H1 (cell line): ENCODE data around the gene ZSCAN25. TPM values are rescaled to one million over a fixed set of nuclear protein-coding genes. Genes with fewer than 3 reads are reported as not detected.

Experiments
- CTCF ChIA-PET: fragments of 300-600 bp; sonication (Branson Sonifier 250); formaldehyde crosslinking; loops from one replicate; lab custom pipeline; 2021; ENCODE audit not compliant: partially characterized antibody; lab: Charles Lee
- POLR2A ChIA-PET: fragments of 300-600 bp; sonication (Branson Sonifier 250); formaldehyde crosslinking; loops from one replicate; lab custom pipeline; 2021; ENCODE audit warnings: inconsistent platforms; ENCODE audit not compliant: partially characterized antibody; lab: Charles Lee
- DNase-seq, 2 experiments: peaks; one replicate each; pipeline versions ENCODE4 v3.0.0 to v3.0.0-alpha.2; 2010 to 2022; ENCODE audit warnings: low spot score in 2 of 2, low read depth in 1 of 2, mixed read lengths in 1 of 2
- FAIRE-seq: peaks from 2 replicates; lab custom pipeline; 2011; peaks lifted over from hg19 to GRCh38; lab: Jason Lieb, UNC
- H2AFZ ChIP-seq: 2 replicates; pipeline ENCODE4 v1.8.1; 2012; ENCODE audit warnings: low read length, inconsistent platforms
- H2AK5ac ChIP-seq: 2 replicates; pipeline ENCODE4 v1.6.1; 2013; ENCODE audit warnings: low read depth, low read length
- H2BK120ac ChIP-seq: replicated peaks from 2 replicates; pipeline ENCODE3; 2013; ENCODE audit warnings: low read depth, low read length, inconsistent platforms
- H2BK12ac ChIP-seq: 2 replicates; pipeline ENCODE4 v1.6.1; 2013; ENCODE audit warnings: low read depth, low read length
- H2BK15ac ChIP-seq: 2 replicates; pipeline ENCODE4 v1.6.1; 2013; ENCODE audit warnings: low read length
- H2BK20ac ChIP-seq: 2 replicates; pipeline ENCODE4 v1.6.1; 2013; ENCODE audit warnings: low read length
- H2BK5ac ChIP-seq: 2 replicates; pipeline ENCODE4 v1.6.1; 2013; ENCODE audit warnings: low read depth, low read length
- H3K14ac ChIP-seq: 2 replicates; pipeline ENCODE4 v1.6.1; 2013; ENCODE audit warnings: inconsistent platforms; ENCODE audit not compliant: insufficient read length
- H3K18ac ChIP-seq: 2 replicates; pipeline ENCODE4 v1.6.1; 2013; ENCODE audit warnings: low read length; ENCODE audit errors: extremely low read depth
- H3K23ac ChIP-seq: 2 replicates; pipeline ENCODE4 v1.6.1; 2013; ENCODE audit warnings: inconsistent platforms; ENCODE audit not compliant: insufficient read length
- H3K23me2 ChIP-seq: 2 replicates; pipeline ENCODE4 v1.6.1; 2013; ENCODE audit warnings: low read depth, low read length
- H3K27ac ChIP-seq: 2 replicates; pipeline ENCODE4 v1.6.1; 2011; ENCODE audit warnings: low read depth, low read length, inconsistent platforms
- H3K27me3 ChIP-seq, 4 experiments: replicated peaks in 1 of 4; 1 replicate in 1 of 4; 2 replicates in 3 of 4; pipeline versions ENCODE4 v1.6.1 to v1.8.1; 2011 to 2013; ENCODE audit warnings: low read length in 3 of 4, mild to moderate bottlenecking in 3 of 4, inconsistent platforms in 2 of 4, mixed read lengths in 2 of 4, moderate library complexity in 1 of 4; ENCODE audit not compliant: control insufficient read depth in 3 of 4, insufficient read depth in 3 of 4; ENCODE audit errors: extremely low read depth in 1 of 4
- H3K36me3 ChIP-seq, 4 experiments: 2 replicates each; pipeline versions ENCODE4 v1.6.1 to v1.8.1; 2011 to 2013; ENCODE audit warnings: mild to moderate bottlenecking in 4 of 4, low read length in 3 of 4, moderate library complexity in 2 of 4, control low read depth in 1 of 4, inconsistent platforms in 1 of 4; ENCODE audit not compliant: insufficient read depth in 4 of 4, control insufficient read depth in 2 of 4
- H3K4ac ChIP-seq: replicated peaks from 2 replicates; pipeline ENCODE3; 2013; ENCODE audit warnings: low read length, low read depth, mixed read lengths, inconsistent platforms; ENCODE audit not compliant: insufficient read length
- H3K4me1 ChIP-seq, 4 experiments: replicated peaks in 1 of 4; 1 replicate in 1 of 4; 2 replicates in 3 of 4; pipeline versions ENCODE4 v1.6.1 to v1.8.1; 2011 to 2013; ENCODE audit warnings: low read length in 3 of 4, inconsistent platforms in 2 of 4, mixed read lengths in 1 of 4; ENCODE audit not compliant: insufficient read depth in 4 of 4, control insufficient read depth in 3 of 4
- H3K4me2 ChIP-seq, 2 experiments: 2 replicates each; pipeline versions ENCODE4 v1.6.1 to v1.8.1; 2011 to 2013; ENCODE audit warnings: low read depth in 2 of 2, low read length in 2 of 2, control low read depth in 1 of 2, inconsistent platforms in 1 of 2, mild to moderate bottlenecking in 1 of 2; ENCODE audit not compliant: insufficient read depth in 1 of 2
- H3K4me3 ChIP-seq, 4 experiments: fragments of 200-600, 300-600 bp in 1 of 4; sonication (generic), shearing (Covaris generic), sonication (Bioruptor Twin) in 1 of 4; 2 replicates each; pipeline versions ENCODE4 v1.5.1 to v1.8.1; 2011 to 2016; ENCODE audit warnings: low read length in 4 of 4, low read depth in 3 of 4, control low read depth in 2 of 4, inconsistent platforms in 2 of 4, mild to moderate bottlenecking in 2 of 4, mixed read lengths in 1 of 4, moderate library complexity in 1 of 4; ENCODE audit not compliant: insufficient read depth in 2 of 4; ENCODE audit errors: extremely low read depth in 1 of 4
- H3K56ac ChIP-seq: replicated peaks from 2 replicates; pipeline ENCODE3; 2013; ENCODE audit warnings: low read depth, mild to moderate bottlenecking, mixed read lengths, low read length, inconsistent platforms; ENCODE audit not compliant: insufficient read length
- H3K79me1 ChIP-seq: 2 replicates; pipeline ENCODE4 v1.6.1; 2013; ENCODE audit warnings: low read depth, low read length, control low read depth
- H3K79me2 ChIP-seq, 2 experiments: 2 replicates each; pipeline versions ENCODE4 v1.6.1 to v1.8.1; 2012 to 2013; ENCODE audit warnings: low read length in 2 of 2, mild to moderate bottlenecking in 2 of 2, inconsistent platforms in 1 of 2; ENCODE audit not compliant: insufficient read depth in 2 of 2, control insufficient read depth in 1 of 2
- H3K9ac ChIP-seq, 4 experiments: replicated peaks in 1 of 4; 1 replicate in 1 of 4; 2 replicates in 3 of 4; pipeline versions ENCODE4 v1.6.1 to v1.8.1; 2011 to 2013; ENCODE audit warnings: low read depth in 3 of 4, low read length in 3 of 4, control low read depth in 2 of 4, mild to moderate bottlenecking in 2 of 4, moderate library complexity in 2 of 4, inconsistent platforms in 1 of 4; ENCODE audit errors: extremely low read depth in 1 of 4
- H3K9me3 ChIP-seq, 2 experiments: 2 replicates each; pipeline versions ENCODE4 v1.6.1 to v1.8.1; 2012 to 2013; ENCODE audit warnings: mild to moderate bottlenecking in 2 of 2, moderate library complexity in 2 of 2, control low read depth in 1 of 2, inconsistent platforms in 1 of 2, low read depth in 1 of 2, low read length in 1 of 2, mixed read lengths in 1 of 2; ENCODE audit not compliant: insufficient read depth in 2 of 2
- H4K20me1 ChIP-seq, 2 experiments: replicated peaks in 1 of 2; 2 replicates each; pipeline versions ENCODE3 to v1.8.1; 2011 to 2013; ENCODE audit warnings: inconsistent platforms in 2 of 2, low read length in 2 of 2, mild to moderate bottlenecking in 1 of 2; ENCODE audit not compliant: insufficient read depth in 2 of 2, control insufficient read depth in 1 of 2
- H4K5ac ChIP-seq: 2 replicates; pipeline ENCODE4 v1.6.1; 2013; ENCODE audit warnings: low read length, low read depth, mixed read lengths, inconsistent platforms; ENCODE audit not compliant: insufficient read length
- H4K8ac ChIP-seq: 2 replicates; pipeline ENCODE4 v1.8.0; 2013; ENCODE audit warnings: mild to moderate bottlenecking, moderate library complexity, low read length, inconsistent platforms; ENCODE audit not compliant: insufficient read depth; ENCODE audit errors: extremely low read depth
- H4K91ac ChIP-seq: replicated peaks from 2 replicates; pipeline ENCODE3; 2013; ENCODE audit warnings: low read length, mixed read lengths, inconsistent platforms; ENCODE audit not compliant: insufficient read length
- BACH1 ChIP-seq: IDR thresholded peaks from 2 replicates; pipeline ENCODE4 v1.6.1; 2012; ENCODE audit warnings: low read length, improper control_type of control experiment
- BRCA1 ChIP-seq: IDR thresholded peaks from 2 replicates; pipeline ENCODE4 v1.6.1; 2012; ENCODE audit warnings: low read depth, low read length, improper control_type of control experiment
- CBX5 ChIP-seq: fragments of 300-800, 300-1000 bp; sonication (generic); IDR thresholded peaks from 2 replicates; pipeline ENCODE4 v1.7.1; 2016; ENCODE audit warnings: antibody characterized with exemption, low read length, low read depth
- CHD1 ChIP-seq: IDR thresholded peaks from 2 replicates; pipeline ENCODE4 v1.6.1; 2012; ENCODE audit warnings: low read depth, low read length, improper control_type of control experiment
- EGR1 ChIP-seq: IDR thresholded peaks from 2 replicates; pipeline ENCODE4 v1.6.1; 2011; ENCODE audit warnings: low read depth, low read length, borderline replicate concordance
- GABPA ChIP-seq: IDR thresholded peaks from 2 replicates; pipeline ENCODE4 v1.6.1; 2011; ENCODE audit warnings: mild to moderate bottlenecking, low read length, moderate library complexity, borderline replicate concordance; ENCODE audit not compliant: insufficient read depth
- HDAC6 ChIP-seq: IDR thresholded peaks from one replicate; pipeline ENCODE4 v1.7.1; 2012; ENCODE audit warnings: low read depth, mild to moderate bottlenecking, inconsistent platforms, low read length, moderate library complexity
- KDM1A ChIP-seq: fragments of 200-600, 300-600 bp; sonication (generic); IDR thresholded peaks from 2 replicates; pipeline ENCODE4 v1.7.1; 2016; ENCODE audit warnings: mild to moderate bottlenecking, low read length, borderline replicate concordance
- MAFK ChIP-seq: IDR thresholded peaks from 2 replicates; pipeline ENCODE4 v1.6.1; 2012; ENCODE audit warnings: low read depth, mild to moderate bottlenecking, improper control_type of control experiment, low read length
- POLR2A ChIP-seq, 2 experiments: IDR thresholded peaks; 1 replicate in 1 of 2; 2 replicates in 1 of 2; pipeline ENCODE4 v1.6.1; 2011; ENCODE audit warnings: low read depth in 2 of 2, low read length in 2 of 2, mild to moderate bottlenecking in 2 of 2; ENCODE audit errors: control extremely low read depth in 1 of 2
- POU5F1 ChIP-seq: IDR thresholded peaks from 2 replicates; pipeline ENCODE4 v1.6.1; 2011; ENCODE audit warnings: low read depth, mild to moderate bottlenecking, low read length, moderate library complexity
- SAP30 ChIP-seq: fragments of 300-600 bp; sonication (generic); IDR thresholded peaks from 2 replicates; pipeline ENCODE4 v1.7.1; 2012; ENCODE audit warnings: low read length, moderate library complexity, mild to moderate bottlenecking, inconsistent platforms; ENCODE audit not compliant: insufficient read depth, insufficient replicate concordance
- SP4 ChIP-seq: IDR thresholded peaks from 2 replicates; pipeline ENCODE4 v1.6.1; 2012; ENCODE audit warnings: low read length, inconsistent platforms
- TAF1 ChIP-seq: IDR thresholded peaks from 2 replicates; pipeline ENCODE4 v1.6.1; 2011; ENCODE audit warnings: mild to moderate bottlenecking, low read depth, low read length
- WGBS, 2 experiments: shearing (Covaris generic) in 1 of 2; methylation state at CpG; one replicate each; pipeline versions ENCODE4 v1.1.6 to v1.1.7; 2013 to 2015; ENCODE audit warnings: low lambda C conversion rate in 2 of 2, mixed read lengths in 2 of 2, inconsistent platforms in 1 of 2, low coverage in 1 of 2, missing lambda C conversion rate in 1 of 2; ENCODE audit not compliant: insufficient replicate concordance in 2 of 2, insufficient coverage in 1 of 2, insufficient read length in 1 of 2; ENCODE audit errors: extremely low coverage in 1 of 2, missing lambda C conversion rate in 1 of 2; 5-methylcytosine and 5-hydroxymethylcytosine counted together
- polyA plus RNA-seq, 7 experiments: library from polyadenylated mRNA; depleted of rRNA in 3 of 7; stranded (reverse) in 5 of 7; unstranded in 2 of 7; fragments of >200 nt in 5 of 7; fragments of 200-250 nt in 2 of 7; gene quantifications; 1 replicate in 5 of 7; 2 replicates in 1 of 7; 4 replicates in 1 of 7; pipeline versions ENCODE4 v1.2.1 to v1.2.3, GENCODE V29; 2011 to 2013; ENCODE audit warnings: missing spikeins in 2 of 7, mixed read lengths in 2 of 7
- total RNA-seq: library from RNA; stranded (reverse); fragmentation: NEBNext Ultra II Directional; extraction: Animal tissue kit (Norgen Biotek cat#: 25700); gene quantifications from 2 replicates; pipeline ENCODE4 v1.2.1, GENCODE V29; 2021
- TF ChIP-seq, protein P1 (sequence below): IDR thresholded peaks from 2 replicates; pipeline ENCODE4 v1.6.1; 2011; ENCODE audit warnings: low read depth, mild to moderate bottlenecking, low read length; ENCODE audit not compliant: insufficient read depth

ZSCAN25 gene
- total and polyA plus RNA-seq, 2 of the 8 experiments (the other 6 are each of a cell fraction or from before 2014, with no cell fraction given), result 10.1 to 18.6 TPM

DNA sequence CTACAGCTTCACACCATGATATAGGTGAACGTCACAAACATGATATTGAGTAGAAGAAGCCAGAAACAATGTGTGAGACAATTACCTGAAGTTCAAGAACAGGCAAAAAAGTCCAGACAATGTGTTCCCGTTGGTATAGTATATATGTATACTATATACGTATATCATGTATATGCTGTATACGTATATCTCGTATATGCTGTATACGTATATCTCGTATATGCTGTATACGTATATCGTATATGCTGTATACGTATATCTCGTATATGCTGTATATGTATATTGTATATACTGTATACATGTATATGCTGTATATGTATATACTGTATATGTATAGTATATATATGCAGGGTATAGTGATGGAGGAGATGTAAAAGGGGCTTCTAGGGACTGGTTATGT lies 10.8 kb downstream of the ZSCAN25 start:
- H3K27me3 ChIP-seq, result no peaks in the 10 kb centered on the region
- H2AFZ ChIP-seq, result no peak overlapping the region
- no peak overlapping the region for H3K4me2 ChIP-seq
- H3K9ac ChIP-seq, result no peak overlapping the region
- DNase-seq, result no peak
- no peak overlapping the region for H4K5ac ChIP-seq
- H4K8ac ChIP-seq, result no peak overlapping the region
- H3K79me2 ChIP-seq, result 0 out of 4 replicates have a peak, but pooled peaks cover 0 to 4% of the 10 kb centered on the region in 2 experiments
- H3K4ac ChIP-seq, result no peak overlapping the region
- ChIA-PET POLR2A (interaction anchor here (1.1 to 3.8 kb wide), 3 partner anchors 11 to 400 kb away, joined by 3 to 13 read pairs (median 3); partner anchors contain the start of gene ZSCAN25), CTCF (interaction anchor here (0.6 to 1.1 kb wide), 3 partner anchors 11 to 428 kb away, joined by 3 to 4 read pairs (median 3); partner anchors contain the start of gene ZSCAN25)
- no peak overlapping the region for H3K27ac ChIP-seq
- no peak overlapping the region for H3K4me3 ChIP-seq
- no peak overlapping the region for H2BK15ac ChIP-seq
- H2BK5ac ChIP-seq, result no peak overlapping the region
- H3K36me3 ChIP-seq, result peaks cover 31 to 70% (median 53%) of the 10 kb centered on the region in 4 experiments
- H4K20me1 ChIP-seq, result peaks cover 3 to 4% of the 10 kb centered on the region in 2 experiments
- H2AK5ac ChIP-seq, result no peak overlapping the region
- no peaks in the 10 kb centered on the region for H3K23me2 ChIP-seq
- no peak overlapping the region for H4K91ac ChIP-seq
- WGBS, 2 experiments, result 93% methylated on average over 11 of the region's 11 CpGs; no CpG with 5 or more reads in 1 of the 2 experiments
- peaks cover 4% of the 10 kb centered on the region for H3K79me1 ChIP-seq
- H3K4me1 ChIP-seq, result peaks cover 10 to 26% (median 18%) of the 10 kb centered on the region in 4 experiments
- no peak overlapping the region for H3K14ac ChIP-seq
- no peak overlapping the region for H3K18ac ChIP-seq
- H2BK20ac ChIP-seq, result no peak overlapping the region
- H3K23ac ChIP-seq, result no peak overlapping the region
- no peaks in the 10 kb centered on the region for H3K9me3 ChIP-seq
- no peak for FAIRE-seq
- no peak overlapping the region for H2BK120ac ChIP-seq
- no peak overlapping the region for H2BK12ac ChIP-seq
- no peak overlapping the region for H3K56ac ChIP-seq
- no peak for TF ChIP-seq BRCA1
- TF ChIP-seq KDM1A, result no peak
- TF ChIP-seq, protein P1, sequence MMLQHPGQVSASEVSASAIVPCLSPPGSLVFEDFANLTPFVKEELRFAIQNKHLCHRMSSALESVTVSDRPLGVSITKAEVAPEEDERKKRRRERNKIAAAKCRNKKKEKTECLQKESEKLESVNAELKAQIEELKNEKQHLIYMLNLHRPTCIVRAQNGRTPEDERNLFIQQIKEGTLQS, result no peak
- no peak for TF ChIP-seq HDAC6
- no peak for TF ChIP-seq POU5F1
- no peak for TF ChIP-seq CBX5
- TF ChIP-seq POLR2A (IDR thresholded peaks at IDR 0.05; ENCODE audit: control extremely low read depth in 1 of 2, low read depth in 2 of 2, low read length in 2 of 2), result no peak
- TF ChIP-seq BACH1, result no peak
- no peak for TF ChIP-seq SP4
- TF ChIP-seq MAFK, result no peak
- no peak for TF ChIP-seq GABPA
- TF ChIP-seq SAP30, result no peak
- no peak for TF ChIP-seq TAF1
- TF ChIP-seq EGR1, result no peak
- TF ChIP-seq CHD1, result no peak
